SU-DHL-6 (cell line): ENCODE data around the gene COL25A1.

Experiments used
- EZH2phosphoT487 ChIP-seq: fragments of 200-600 bp; sonication (generic), shearing (Covaris generic); conservative IDR thresholded peaks from 2 replicates; pipeline ENCODE4 v1.6.1; 2018; ENCODE audit warnings: mild to moderate bottlenecking, antibody characterized with exemption, low read length, moderate library complexity, mixed read lengths
- TF ChIP-seq, protein P1 (sequence below): fragments of 200-600 bp; sonication (generic); IDR thresholded peaks from one replicate; pipeline ENCODE4 v1.5.1; 2017; ENCODE audit warnings: antibody characterized with exemption, mild to moderate bottlenecking, low read length, moderate library complexity; ENCODE audit not compliant: insufficient read depth, poor library complexity, severe bottlenecking

DNA sequence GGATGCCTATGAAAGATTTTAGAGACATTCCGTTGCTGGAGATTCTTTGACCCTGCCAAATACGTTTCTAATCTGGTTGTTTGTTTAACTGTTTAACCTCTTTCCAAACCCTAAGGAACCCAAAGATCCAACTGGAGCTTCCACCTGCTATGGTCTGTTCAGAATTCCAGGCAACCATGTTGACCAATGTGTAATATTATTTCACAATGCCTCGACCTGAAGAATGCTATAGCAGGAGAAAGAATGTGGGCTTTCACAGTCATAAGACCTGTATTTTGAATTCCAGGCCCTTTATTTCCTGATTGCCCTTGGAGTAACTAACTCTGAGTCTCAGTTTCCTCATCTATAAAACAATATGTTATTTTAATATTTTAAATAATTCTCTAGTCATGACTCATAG lies 90.8 kb downstream of the COL25A1 start:
- TF ChIP-seq, protein P1, sequence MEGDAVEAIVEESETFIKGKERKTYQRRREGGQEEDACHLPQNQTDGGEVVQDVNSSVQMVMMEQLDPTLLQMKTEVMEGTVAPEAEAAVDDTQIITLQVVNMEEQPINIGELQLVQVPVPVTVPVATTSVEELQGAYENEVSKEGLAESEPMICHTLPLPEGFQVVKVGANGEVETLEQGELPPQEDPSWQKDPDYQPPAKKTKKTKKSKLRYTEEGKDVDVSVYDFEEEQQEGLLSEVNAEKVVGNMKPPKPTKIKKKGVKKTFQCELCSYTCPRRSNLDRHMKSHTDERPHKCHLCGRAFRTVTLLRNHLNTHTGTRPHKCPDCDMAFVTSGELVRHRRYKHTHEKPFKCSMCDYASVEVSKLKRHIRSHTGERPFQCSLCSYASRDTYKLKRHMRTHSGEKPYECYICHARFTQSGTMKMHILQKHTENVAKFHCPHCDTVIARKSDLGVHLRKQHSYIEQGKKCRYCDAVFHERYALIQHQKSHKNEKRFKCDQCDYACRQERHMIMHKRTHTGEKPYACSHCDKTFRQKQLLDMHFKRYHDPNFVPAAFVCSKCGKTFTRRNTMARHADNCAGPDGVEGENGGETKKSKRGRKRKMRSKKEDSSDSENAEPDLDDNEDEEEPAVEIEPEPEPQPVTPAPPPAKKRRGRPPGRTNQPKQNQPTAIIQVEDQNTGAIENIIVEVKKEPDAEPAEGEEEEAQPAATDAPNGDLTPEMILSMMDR, result no peak
- TF ChIP-seq EZH2phosphoT487, result no peak
